GM18907 (cell line): ENCODE data around the gene FAM83G.
"Not testable (repeated sequence)": the region's sequence is repeated elsewhere in the genome, so short reads cannot be mapped to it uniquely, and the experiment has no call there.

Source experiments
- ATAC-seq: cut with Tn5 transposase; IDR thresholded peaks from one replicate; pipeline ENCODE4 v1.9.1; 2021; ENCODE audit warnings: mild to moderate bottlenecking, moderate library complexity; ENCODE audit not compliant: unreplicated experiment

FAM83G gene

GRCh38 chr17:18933102-18934058 lies 71.2 kb downstream of the FAM83G start:
- ATAC-seq, result no peak

- ATAC-seq, result no peak
Measured at GRCh38 chr17:18932360-18933055, 72.1 kb downstream of the FAM83G start.

- ATAC-seq, result no peak
Measured at GRCh38 chr17:18928628-18929125, 75.9 kb downstream of the FAM83G start.

- ATAC-seq, result no peak
Measured at GRCh38 chr17:18925187-18925586, 79.4 kb downstream of the FAM83G start.

GRCh38 chr17:18922596-18922995 lies 82.0 kb downstream of the FAM83G start:
- not testable (repeated sequence) for ATAC-seq

- ATAC-seq, result peak; percentile 72
Measured at GRCh38 chr17:18921912-18922451, 82.6 kb downstream of the FAM83G start.

GRCh38 chr17:18921485-18921884 lies 83.1 kb downstream of the FAM83G start:
- peak; percentile 13 for ATAC-seq

GRCh38 chr17:18920911-18921441 lies 83.6 kb downstream of the FAM83G start:
- no peak for ATAC-seq

GRCh38 chr17:18919963-18920362 lies 84.6 kb downstream of the FAM83G start:
- ATAC-seq, result no peak
